Measurements from ENCODE around the gene CGREF1.

DNA sequence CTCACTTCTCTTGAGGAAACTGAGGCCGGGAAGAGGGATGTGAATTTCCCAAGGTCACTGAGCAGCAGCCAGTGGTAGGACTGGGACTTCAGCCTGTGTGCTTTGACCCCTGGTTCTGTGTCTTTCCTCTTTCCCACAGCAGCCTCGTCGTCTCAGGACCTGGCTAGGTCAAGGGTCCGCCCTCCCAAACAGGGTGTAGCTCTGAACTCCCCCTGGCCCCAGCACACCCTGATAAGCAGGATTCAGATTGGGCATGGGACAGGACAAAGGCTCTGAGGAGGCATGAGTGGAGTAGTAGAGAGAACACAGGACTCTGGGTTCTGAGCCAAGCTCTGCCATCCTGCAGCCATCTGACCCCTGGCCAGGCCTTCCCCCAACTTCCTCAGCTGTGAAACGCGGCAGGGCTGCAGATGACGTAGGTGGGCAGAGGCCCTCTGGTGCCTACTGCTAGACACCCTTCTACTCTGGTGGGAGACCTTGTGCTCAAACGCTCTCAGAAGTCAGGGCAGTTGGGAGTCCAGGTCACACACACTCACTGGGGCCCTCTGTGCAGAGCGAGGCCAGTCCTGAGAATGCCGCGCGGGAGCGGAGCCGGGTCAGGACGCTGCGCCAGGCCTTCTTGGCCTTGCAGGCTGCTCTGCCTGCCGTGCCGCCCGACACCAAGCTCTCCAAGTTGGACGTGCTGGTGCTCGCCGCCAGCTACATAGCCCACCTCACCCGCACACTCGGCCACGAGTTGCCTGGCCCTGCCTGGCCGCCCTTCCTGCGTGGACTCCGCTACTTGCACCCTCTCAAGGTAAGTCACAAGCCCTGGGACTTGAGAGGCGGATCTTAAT is 30.9 kb upstream of the CGREF1 start:
- TF ChIP-seq, protein P1, sequence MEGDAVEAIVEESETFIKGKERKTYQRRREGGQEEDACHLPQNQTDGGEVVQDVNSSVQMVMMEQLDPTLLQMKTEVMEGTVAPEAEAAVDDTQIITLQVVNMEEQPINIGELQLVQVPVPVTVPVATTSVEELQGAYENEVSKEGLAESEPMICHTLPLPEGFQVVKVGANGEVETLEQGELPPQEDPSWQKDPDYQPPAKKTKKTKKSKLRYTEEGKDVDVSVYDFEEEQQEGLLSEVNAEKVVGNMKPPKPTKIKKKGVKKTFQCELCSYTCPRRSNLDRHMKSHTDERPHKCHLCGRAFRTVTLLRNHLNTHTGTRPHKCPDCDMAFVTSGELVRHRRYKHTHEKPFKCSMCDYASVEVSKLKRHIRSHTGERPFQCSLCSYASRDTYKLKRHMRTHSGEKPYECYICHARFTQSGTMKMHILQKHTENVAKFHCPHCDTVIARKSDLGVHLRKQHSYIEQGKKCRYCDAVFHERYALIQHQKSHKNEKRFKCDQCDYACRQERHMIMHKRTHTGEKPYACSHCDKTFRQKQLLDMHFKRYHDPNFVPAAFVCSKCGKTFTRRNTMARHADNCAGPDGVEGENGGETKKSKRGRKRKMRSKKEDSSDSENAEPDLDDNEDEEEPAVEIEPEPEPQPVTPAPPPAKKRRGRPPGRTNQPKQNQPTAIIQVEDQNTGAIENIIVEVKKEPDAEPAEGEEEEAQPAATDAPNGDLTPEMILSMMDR (IDR thresholded peaks at IDR 0.05): no peak
- TF ChIP-seq POLR2A (IDR thresholded peaks at IDR 0.05): no peak
